ENCODE data around the gene CERK. TPM values are rescaled to one million over a fixed set of nuclear protein-coding genes. Genes with fewer than 3 reads are reported as not detected.

The CERK gene
- total and polyA plus RNA-seq, 2 of the 13 experiments (the other 11 are each of a cell fraction or from before 2014, with no cell fraction given): 40.3 to 41.9 TPM

DNA sequence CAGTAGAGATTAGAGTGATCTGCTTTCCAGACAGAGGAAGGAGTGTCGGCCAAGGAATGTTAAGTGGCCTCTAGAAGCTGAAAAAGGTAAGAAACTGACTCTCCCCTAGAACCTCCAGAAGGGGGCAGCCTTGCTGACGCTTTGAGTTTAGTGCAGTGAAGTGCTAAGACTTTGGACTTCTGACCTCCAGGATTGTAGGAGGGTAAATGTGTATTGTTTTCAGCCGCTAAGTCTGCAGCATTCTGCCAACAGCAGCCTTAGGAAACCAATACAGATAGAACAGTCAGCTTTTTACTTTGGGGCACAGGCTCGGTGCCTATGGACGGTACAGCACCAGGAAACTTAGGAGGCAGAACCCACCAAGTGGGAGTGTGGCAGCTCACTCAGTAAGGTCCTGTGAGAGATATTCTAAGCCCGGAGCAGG lies 20.8 kb upstream of the CERK start (continued):
- TF ChIP-seq, protein P1, sequence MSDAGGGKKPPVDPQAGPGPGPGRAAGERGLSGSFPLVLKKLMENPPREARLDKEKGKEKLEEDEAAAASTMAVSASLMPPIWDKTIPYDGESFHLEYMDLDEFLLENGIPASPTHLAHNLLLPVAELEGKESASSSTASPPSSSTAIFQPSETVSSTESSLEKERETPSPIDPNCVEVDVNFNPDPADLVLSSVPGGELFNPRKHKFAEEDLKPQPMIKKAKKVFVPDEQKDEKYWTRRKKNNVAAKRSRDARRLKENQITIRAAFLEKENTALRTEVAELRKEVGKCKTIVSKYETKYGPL (CRISPR knock-in tag; IDR thresholded peaks at IDR 0.05): no peak
- TF ChIP-seq, protein P2, sequence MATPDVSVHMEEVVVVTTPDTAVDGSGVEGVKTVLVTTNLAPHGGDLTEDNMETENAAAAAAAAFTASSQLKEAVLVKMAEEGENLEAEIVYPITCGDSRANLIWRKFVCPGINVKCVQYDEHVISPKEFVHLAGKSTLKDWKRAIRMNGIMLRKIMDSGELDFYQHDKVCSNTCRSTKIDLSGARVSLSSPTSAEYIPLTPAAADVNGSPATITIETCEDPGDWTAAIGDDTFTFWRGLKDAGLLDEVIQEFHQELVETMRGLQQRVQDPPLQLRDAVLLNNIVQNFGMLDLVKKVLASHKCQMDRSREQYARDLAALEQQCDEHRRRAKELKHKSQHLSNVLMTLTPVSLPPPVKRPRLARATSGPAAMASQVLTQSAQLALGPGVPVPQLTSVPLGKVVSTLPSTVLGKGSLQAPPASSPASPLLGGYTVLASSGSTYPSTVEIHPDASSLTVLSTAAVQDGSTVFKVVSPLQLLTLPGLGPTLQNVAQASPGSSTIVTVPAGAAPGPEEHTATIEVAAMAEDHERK (CRISPR knock-in tag; IDR thresholded peaks at IDR 0.05; ENCODE audit: low read depth): no peak
- TF ChIP-seq DNMT3B (CRISPR knock-in tag; conservative IDR thresholded peaks at IDR 0.05) (no peak), NR2F2 (IDR thresholded peaks at IDR 0.05; ENCODE audit: borderline replicate concordance, low read depth) (peak; percentile 44; the same call in 1 of the 2 replicates), ETV6 (CRISPR knock-in tag; conservative IDR thresholded peaks at IDR 0.05) (no peak), ZNF646 (CRISPR knock-in tag; IDR thresholded peaks at IDR 0.05) (no peak), ZNF639 (CRISPR knock-in tag; conservative IDR thresholded peaks at IDR 0.05) (no peak), ZNF224 (CRISPR knock-in tag; IDR thresholded peaks at IDR 0.05) (no peak), MATR3 (CRISPR knock-in tag; IDR thresholded peaks at IDR 0.05) (no peak), ZSCAN21 (CRISPR knock-in tag; IDR thresholded peaks at IDR 0.05; ENCODE audit: borderline replicate concordance) (no peak), ZNF331 (CRISPR knock-in tag; IDR thresholded peaks at IDR 0.05) (peak; percentile 40; the same call in 1 of the 2 replicates), GTF2F1 (IDR thresholded peaks at IDR 0.05; ENCODE audit: low read length) (no peak), ZNF274 (CRISPR knock-in tag; IDR thresholded peaks at IDR 0.05) (no peak), ZNF510 (CRISPR knock-in tag; IDR thresholded peaks at IDR 0.05; ENCODE audit: low read depth) (no peak), RXRA (CRISPR knock-in tag; IDR thresholded peaks at IDR 0.05) (no peak; the same call in 1 of the 2 replicates), IRX3 (CRISPR knock-in tag; IDR thresholded peaks at IDR 0.05; ENCODE audit: borderline replicate concordance, low read depth) (no peak), SOX5 (CRISPR knock-in tag; IDR thresholded peaks at IDR 0.05; ENCODE audit: borderline replicate concordance) (peak; percentile 87), ZNF136 (CRISPR knock-in tag; IDR thresholded peaks at IDR 0.05; ENCODE audit: low read depth) (no peak), SAFB2 (CRISPR knock-in tag; IDR thresholded peaks at IDR 0.05; ENCODE audit: borderline replicate concordance, low read depth) (no peak), SAP130 (CRISPR knock-in tag; IDR thresholded peaks at IDR 0.05; ENCODE audit: low read depth) (peak; percentile 82)
- TF ChIP-seq, protein P3, sequence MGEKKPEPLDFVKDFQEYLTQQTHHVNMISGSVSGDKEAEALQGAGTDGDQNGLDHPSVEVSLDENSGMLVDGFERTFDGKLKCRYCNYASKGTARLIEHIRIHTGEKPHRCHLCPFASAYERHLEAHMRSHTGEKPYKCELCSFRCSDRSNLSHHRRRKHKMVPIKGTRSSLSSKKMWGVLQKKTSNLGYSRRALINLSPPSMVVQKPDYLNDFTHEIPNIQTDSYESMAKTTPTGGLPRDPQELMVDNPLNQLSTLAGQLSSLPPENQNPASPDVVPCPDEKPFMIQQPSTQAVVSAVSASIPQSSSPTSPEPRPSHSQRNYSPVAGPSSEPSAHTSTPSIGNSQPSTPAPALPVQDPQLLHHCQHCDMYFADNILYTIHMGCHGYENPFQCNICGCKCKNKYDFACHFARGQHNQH (CRISPR knock-in tag; IDR thresholded peaks at IDR 0.05): 0 out of 2 replicates have a peak, but pooled peaks have one; percentile 53

Measured in HepG2 (cell line).